Raji (cell line): Measurements from ENCODE around the gene TP53BP1.

ENCODE experiments used
- POLR2A ChIP-seq: IDR thresholded peaks from 2 replicates; pipeline ENCODE4 v1.6.1; 2011; ENCODE audit warnings: low read depth, low read length, control low read depth; ENCODE audit not compliant: insufficient read depth

Gene TP53BP1

GRCh38 chr15:43492673-43493601 lies at the start of gene TP53BP1:
TSS of gene TP53BP1 (minus strand) at chr15:43493156. CDS start at chr15:43493043, 113 bp downstream.
- peak; percentile 61 for TF ChIP-seq POLR2A

- no peak for TF ChIP-seq POLR2A
Measured at GRCh38 chr15:43541785-43542184, 48.8 kb upstream of the TP53BP1 start.

- no peak for TF ChIP-seq POLR2A
Measured at GRCh38 chr15:43538091-43538490, 45.1 kb upstream of the TP53BP1 start.

- no peak for TF ChIP-seq POLR2A
Measured at GRCh38 chr15:43534897-43535296, 41.9 kb upstream of the TP53BP1 start.

- no peak for TF ChIP-seq POLR2A
Measured at GRCh38 chr15:43531018-43531670, 38.2 kb upstream of the TP53BP1 start.

GRCh38 chr15:43529587-43530345 lies 36.8 kb upstream of the TP53BP1 start:
- TF ChIP-seq POLR2A, result no peak

- no peak for TF ChIP-seq POLR2A
Measured at GRCh38 chr15:43529141-43529540, 36.2 kb upstream of the TP53BP1 start.

GRCh38 chr15:43528542-43529007 lies 35.6 kb upstream of the TP53BP1 start:
- no peak for TF ChIP-seq POLR2A

GRCh38 chr15:43527802-43528541 lies 35.0 kb upstream of the TP53BP1 start:
- no peak for TF ChIP-seq POLR2A

- TF ChIP-seq POLR2A, result no peak
Measured at GRCh38 chr15:43527016-43527801, 34.3 kb upstream of the TP53BP1 start.

GRCh38 chr15:43526261-43526930 lies 33.4 kb upstream of the TP53BP1 start:
- no peak for TF ChIP-seq POLR2A

- TF ChIP-seq POLR2A, result no peak
Measured at GRCh38 chr15:43525131-43525530, 32.2 kb upstream of the TP53BP1 start.

GRCh38 chr15:43524254-43524845 lies 31.4 kb upstream of the TP53BP1 start:
- no peak for TF ChIP-seq POLR2A
